Measurements from ENCODE around the gene CDK14.
A peak's percentile ranks its signal among the peaks of the same experiment; 100 is the strongest.

CDK14 gene

DNA sequence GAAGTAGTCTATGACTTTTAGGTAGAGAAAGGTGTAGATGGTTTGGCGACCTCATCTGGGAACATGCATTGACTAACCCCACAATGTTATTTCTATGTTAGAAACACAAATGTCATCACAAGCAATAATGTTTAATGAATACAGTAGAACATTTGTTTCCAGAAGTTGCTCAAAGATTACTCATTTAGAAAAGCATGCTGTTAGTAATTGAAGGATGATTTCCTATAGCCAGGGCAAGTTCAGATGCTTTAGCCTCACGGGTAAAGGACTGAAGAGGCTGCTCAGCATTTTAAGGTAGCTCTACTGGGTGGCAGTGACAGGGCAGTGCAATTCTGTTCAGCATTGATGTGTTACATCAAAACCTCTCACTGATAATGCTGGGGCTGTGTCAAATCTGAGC lies 468.8 kb downstream of the CDK14 start:
- Histone ChIP-seq H3K27ac (no peak overlapping the region), H3K9ac (ENCODE audit: insufficient read length) (no peak overlapping the region), H3K9me3 (ENCODE audit: low read depth, low read length) (no peaks in the 10 kb centered on the region), H3K4me3 (no peak overlapping the region), H3K36me3 (ENCODE audit: insufficient read depth, low read length) (peaks cover 4% of the 10 kb centered on the region; the same call in 1 of the 2 replicates)
- TF ChIP-seq EZH2 (IDR thresholded peaks at IDR 0.05): no peak
- TF ChIP-seq POLR2AphosphoS5 (IDR thresholded peaks at IDR 0.05; ENCODE audit: borderline replicate concordance, low read depth, low read length): no peak
- no peak for TF ChIP-seq FOXP2 (optimal IDR thresholded peaks at IDR 0.05; ENCODE audit: control extremely low read depth, extremely low read length, insufficient read depth)
- DNase-seq (ENCODE audit: low read depth, low spot score): no peak

DNA sequence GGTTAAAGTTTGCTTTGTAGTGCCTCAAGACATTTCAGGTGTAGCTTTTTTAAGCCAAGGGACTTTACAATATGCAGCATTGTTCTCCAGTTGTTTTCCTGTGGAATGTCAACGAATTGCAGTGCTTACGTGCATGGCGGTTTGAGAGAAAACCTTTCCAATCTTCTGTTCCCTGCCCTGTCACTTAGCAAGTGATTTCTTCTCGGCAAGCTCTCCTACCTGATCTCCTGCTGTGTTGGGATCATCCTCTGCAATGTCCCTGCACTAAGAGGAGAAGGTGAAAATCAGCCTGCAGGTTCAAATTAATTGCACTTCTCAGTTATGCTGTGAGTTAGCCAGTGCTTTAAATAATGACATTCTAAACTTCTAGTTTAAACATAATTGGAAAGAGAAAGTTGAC lies 470.5 kb downstream of the CDK14 start:
- peak overlapping the region; percentile 42 for H3K27ac ChIP-seq

DNA sequence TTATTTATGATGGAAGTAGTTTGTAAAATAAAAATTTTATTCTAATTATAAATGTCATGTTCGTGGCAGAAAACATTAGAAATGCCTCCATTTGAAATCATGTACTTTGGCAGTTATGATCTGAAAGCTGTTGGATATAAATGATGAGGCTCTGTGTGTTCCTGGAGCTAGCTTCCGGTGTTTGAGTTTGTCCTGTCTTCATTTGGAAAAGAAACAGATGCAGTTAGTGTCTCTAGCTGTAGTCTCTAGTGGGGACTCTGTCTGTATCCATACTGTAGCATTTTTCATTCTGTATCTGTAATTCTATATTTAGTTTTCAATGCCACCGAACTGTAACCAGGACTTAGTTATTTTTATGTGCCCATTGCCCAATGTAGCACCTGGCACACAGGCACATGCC lies 471.1 kb downstream of the CDK14 start:
- TF ChIP-seq EZH2 (IDR thresholded peaks at IDR 0.05) (no peak), FOXP2 (optimal IDR thresholded peaks at IDR 0.05; ENCODE audit: control extremely low read depth, extremely low read length, insufficient read depth) (no peak), POLR2AphosphoS5 (IDR thresholded peaks at IDR 0.05; ENCODE audit: borderline replicate concordance, low read depth, low read length) (no peak)
- H3K4me3 ChIP-seq: peak overlapping the region; percentile 40; the same call in 1 of the 2 replicates
- no peaks in the 10 kb centered on the region for H3K9me3 ChIP-seq (ENCODE audit: low read depth, low read length)
- no peak overlapping the region for H3K9ac ChIP-seq (ENCODE audit: insufficient read length)
- peak overlapping the region; percentile 42; the same call in 1 of the 2 replicates for H3K27ac ChIP-seq
- no peak for DNase-seq (ENCODE audit: low read depth, low spot score)
- peaks cover 25% of the 10 kb centered on the region for H3K36me3 ChIP-seq (ENCODE audit: insufficient read depth, low read length)

More for the DNA sequence above, 470.5 kb downstream of the CDK14 start:
- H3K36me3 ChIP-seq (ENCODE audit: insufficient read depth, low read length): peaks cover 19% of the 10 kb centered on the region; the same call in 1 of the 2 replicates
- no peak for DNase-seq (ENCODE audit: low read depth, low spot score)
- no peaks in the 10 kb centered on the region for H3K9me3 ChIP-seq (ENCODE audit: low read depth, low read length)
- H3K4me3 ChIP-seq: peak overlapping the region; percentile 40; the same call in 1 of the 2 replicates
- H3K9ac ChIP-seq (ENCODE audit: insufficient read length): no peak overlapping the region
- no peak for TF ChIP-seq FOXP2 (optimal IDR thresholded peaks at IDR 0.05; ENCODE audit: control extremely low read depth, extremely low read length, insufficient read depth)
- TF ChIP-seq POLR2AphosphoS5 (IDR thresholded peaks at IDR 0.05; ENCODE audit: borderline replicate concordance, low read depth, low read length): no peak
- no peak for TF ChIP-seq EZH2 (IDR thresholded peaks at IDR 0.05)

GRCh38 chr7:91068136-91068795 lies 472.1 kb downstream of the CDK14 start:
- no peak for DNase-seq (ENCODE audit: low read depth, low spot score)
- no peak for TF ChIP-seq EZH2 (IDR thresholded peaks at IDR 0.05)
- TF ChIP-seq FOXP2 (optimal IDR thresholded peaks at IDR 0.05; ENCODE audit: control extremely low read depth, extremely low read length, insufficient read depth): no peak
- no peak for TF ChIP-seq POLR2AphosphoS5 (IDR thresholded peaks at IDR 0.05; ENCODE audit: borderline replicate concordance, low read depth, low read length)
- H3K27ac ChIP-seq: no peak overlapping the region; the same call in 1 of the 2 replicates
- H3K4me3 ChIP-seq: no peak overlapping the region
- peaks cover 32% of the 10 kb centered on the region for H3K36me3 ChIP-seq (ENCODE audit: insufficient read depth, low read length)
- H3K9ac ChIP-seq (ENCODE audit: insufficient read length): no peak overlapping the region
- no peaks in the 10 kb centered on the region for H3K9me3 ChIP-seq (ENCODE audit: low read depth, low read length)

- no peak for DNase-seq (ENCODE audit: low read depth, low spot score)
These were observed 473.0 kb downstream of the CDK14 start for GRCh38 chr7:91069146-91069545.

GRCh38 chr7:91079487-91079886 lies 483.4 kb downstream of the CDK14 start:
- no peak for TF ChIP-seq FOXP2 (optimal IDR thresholded peaks at IDR 0.05; ENCODE audit: control extremely low read depth, extremely low read length, insufficient read depth)
- no peak for TF ChIP-seq POLR2AphosphoS5 (IDR thresholded peaks at IDR 0.05; ENCODE audit: borderline replicate concordance, low read depth, low read length)
- TF ChIP-seq EZH2 (IDR thresholded peaks at IDR 0.05): no peak
- peak overlapping the region; percentile 36 for H3K4me3 ChIP-seq
- H3K9me3 ChIP-seq (ENCODE audit: low read depth, low read length): no peaks in the 10 kb centered on the region
- no peak for DNase-seq (ENCODE audit: low read depth, low spot score)
- H3K9ac ChIP-seq (ENCODE audit: insufficient read length): peak overlapping the region; percentile 3
- peak overlapping the region; percentile 86 for H3K27ac ChIP-seq
- peaks cover 3% of the 10 kb centered on the region for H3K36me3 ChIP-seq (ENCODE audit: insufficient read depth, low read length)

More at GRCh38 chr7:91069146-91069545, 473.0 kb downstream of the CDK14 start:
- H3K27ac ChIP-seq: no peak overlapping the region
- peaks cover 32% of the 10 kb centered on the region for H3K36me3 ChIP-seq (ENCODE audit: insufficient read depth, low read length)
- H3K9ac ChIP-seq (ENCODE audit: insufficient read length): no peak overlapping the region
- no peak for TF ChIP-seq FOXP2 (optimal IDR thresholded peaks at IDR 0.05; ENCODE audit: control extremely low read depth, extremely low read length, insufficient read depth)
- TF ChIP-seq POLR2AphosphoS5 (IDR thresholded peaks at IDR 0.05; ENCODE audit: borderline replicate concordance, low read depth, low read length): no peak
- no peak for TF ChIP-seq EZH2 (IDR thresholded peaks at IDR 0.05)
- H3K4me3 ChIP-seq: no peak overlapping the region
- H3K9me3 ChIP-seq (ENCODE audit: low read depth, low read length): no peaks in the 10 kb centered on the region

- Histone ChIP-seq H3K4me3 (peak overlapping the region; percentile 36), H3K9ac (ENCODE audit: insufficient read length) (no peak overlapping the region), H3K36me3 (ENCODE audit: insufficient read depth, low read length) (peaks cover 7% of the 10 kb centered on the region), H3K27ac (peak overlapping the region; percentile 86), H3K9me3 (ENCODE audit: low read depth, low read length) (no peaks in the 10 kb centered on the region)
- DNase-seq (ENCODE audit: low read depth, low spot score): peak; percentile 73
- TF ChIP-seq POLR2AphosphoS5 (IDR thresholded peaks at IDR 0.05; ENCODE audit: borderline replicate concordance, low read depth, low read length) (no peak; the same call in 1 of the 2 replicates), FOXP2 (optimal IDR thresholded peaks at IDR 0.05; ENCODE audit: control extremely low read depth, extremely low read length, insufficient read depth) (no peak), EZH2 (IDR thresholded peaks at IDR 0.05) (no peak)
These were observed 484.2 kb downstream of the CDK14 start for GRCh38 chr7:91080351-91080750.

DNA sequence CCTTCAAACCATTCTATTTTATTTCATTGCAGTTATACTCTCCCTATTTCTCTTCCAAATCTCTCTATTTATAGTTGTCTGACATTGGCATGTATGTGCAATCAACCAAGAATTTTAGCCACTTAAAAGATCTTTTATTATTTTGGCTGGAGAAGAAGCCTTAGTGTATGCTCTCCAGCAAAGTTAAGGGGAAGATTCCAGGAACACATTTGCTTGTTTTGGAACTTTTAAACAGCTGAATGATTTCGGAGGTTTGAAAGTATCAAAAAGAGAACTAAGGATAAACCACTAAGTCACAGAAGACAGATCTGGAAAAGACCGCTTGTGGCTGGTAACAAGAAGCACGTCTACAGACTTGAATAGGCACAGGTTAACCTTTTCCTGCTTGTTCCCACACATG lies 485.9 kb downstream of the CDK14 start:
- H3K27ac ChIP-seq: peak overlapping the region; percentile 76
- no peak overlapping the region for H3K4me3 ChIP-seq
- peaks cover 7% of the 10 kb centered on the region for H3K36me3 ChIP-seq (ENCODE audit: insufficient read depth, low read length)
- TF ChIP-seq EZH2 (IDR thresholded peaks at IDR 0.05): no peak
- no peak for TF ChIP-seq FOXP2 (optimal IDR thresholded peaks at IDR 0.05; ENCODE audit: control extremely low read depth, extremely low read length, insufficient read depth)
- no peak for TF ChIP-seq POLR2AphosphoS5 (IDR thresholded peaks at IDR 0.05; ENCODE audit: borderline replicate concordance, low read depth, low read length)
- no peak for DNase-seq (ENCODE audit: low read depth, low spot score)
- H3K9me3 ChIP-seq (ENCODE audit: low read depth, low read length): no peaks in the 10 kb centered on the region
- peak overlapping the region; percentile 54 for H3K9ac ChIP-seq (ENCODE audit: insufficient read length)

Data from SK-N-MC (cell line).